ENCODE results near the gene TMED1. TPM values are rescaled to one million over a fixed set of nuclear protein-coding genes. Genes with fewer than 3 reads are reported as not detected.
A peak's percentile ranks its signal among the peaks of the same experiment; 100 is the strongest.

The TMED1 gene
- total and polyA plus RNA-seq, 8 donors = 25.4 to 45.3 (median 43.0) TPM

- H3K36me3 ChIP-seq = peaks cover 0 to 13% of the 10 kb centered on the region in 2 donors
- H3K9me3 ChIP-seq = no peaks in the 10 kb centered on the region
- no peaks in the 10 kb centered on the region for H3K4me1 ChIP-seq
- H3K27ac ChIP-seq = no peak overlapping the region
- intact Hi-C loops (cut with DNase I) = no loop called here
- DNase-seq (no peak), ATAC-seq (peak; percentile 29)
- H3K4me3 ChIP-seq = no peak overlapping the region
- peak; percentile 37 to 60 for TF ChIP-seq CTCF (IDR thresholded peaks at IDR 0.05)
- H3K27me3 ChIP-seq = no peaks in the 10 kb centered on the region
These were observed 20.0 kb upstream of the TMED1 start for GRCh38 chr19:10855879-10856522.

GRCh38 chr19:10854350-10855089 is 18.5 kb upstream of the TMED1 start:
- Histone ChIP-seq H3K36me3 (peaks cover 0 to 8% of the 10 kb centered on the region in 2 donors), H3K27ac (no peak overlapping the region), H3K9me3 (no peaks in the 10 kb centered on the region), H3K4me3 (no peak overlapping the region), H3K27me3 (no peaks in the 10 kb centered on the region), H3K4me1 (no peaks in the 10 kb centered on the region)
- ATAC-seq = no peak
- intact Hi-C loops (cut with DNase I) = no loop called here
- no peak for TF ChIP-seq CTCF (IDR thresholded peaks at IDR 0.05)
- no peak for DNase-seq

- no peak for TF ChIP-seq CTCF (IDR thresholded peaks at IDR 0.05)
- H3K4me1 ChIP-seq = peaks cover 0 to 1% of the 10 kb centered on the region in 2 donors
- H3K27me3 ChIP-seq = peaks cover 0 to 6% of the 10 kb centered on the region in 2 donors
- intact Hi-C loops (cut with DNase I) = no loop called here
- ATAC-seq (no peak), DNase-seq (peak in 1 of 4 donors; percentile 13)
- H3K4me3 ChIP-seq = no peak overlapping the region
- H3K36me3 ChIP-seq = peaks cover 0 to 7% of the 10 kb centered on the region in 2 donors
- H3K27ac ChIP-seq = no peak overlapping the region
- H3K9me3 ChIP-seq = no peaks in the 10 kb centered on the region
These were observed 16.9 kb upstream of the TMED1 start for GRCh38 chr19:10852941-10853340.

GRCh38 chr19:10852098-10852800 is 16.2 kb upstream of the TMED1 start:
- H3K9me3 ChIP-seq = no peaks in the 10 kb centered on the region
- H3K36me3 ChIP-seq = peaks cover 0 to 7% of the 10 kb centered on the region in 2 donors
- H3K27me3 ChIP-seq = peaks cover 0 to 8% of the 10 kb centered on the region in 2 donors
- no peak for TF ChIP-seq CTCF (IDR thresholded peaks at IDR 0.05)
- no peak overlapping the region for H3K27ac ChIP-seq
- no peak for ATAC-seq
- intact Hi-C loops (cut with DNase I) = no loop called here
- DNase-seq = no peak
- no peak overlapping the region for H3K4me3 ChIP-seq
- H3K4me1 ChIP-seq = peaks cover 0 to 4% of the 10 kb centered on the region in 2 donors

- peaks cover 0 to 4% of the 10 kb centered on the region in 2 donors for H3K4me1 ChIP-seq
- peaks cover 0 to 8% of the 10 kb centered on the region in 2 donors for H3K27me3 ChIP-seq
- TF ChIP-seq CTCF (IDR thresholded peaks at IDR 0.05) = no peak
- intact Hi-C loops (cut with DNase I) = no loop called here
- ATAC-seq (no peak), DNase-seq (no peak)
- H3K9me3 ChIP-seq = peaks cover 3 to 9% of the 10 kb centered on the region in 2 donors
- H3K27ac ChIP-seq = no peak overlapping the region
- no peak overlapping the region for H3K4me3 ChIP-seq
- no peaks in the 10 kb centered on the region for H3K36me3 ChIP-seq
These were observed 14.6 kb upstream of the TMED1 start for GRCh38 chr19:10850631-10851030.
